Measurements from ENCODE around the gene PARD3B.
"Not testable (repeated sequence)": the region's sequence is repeated elsewhere in the genome, so short reads cannot be mapped to it uniquely, and the experiment has no call there.

The PARD3B gene

DNA sequence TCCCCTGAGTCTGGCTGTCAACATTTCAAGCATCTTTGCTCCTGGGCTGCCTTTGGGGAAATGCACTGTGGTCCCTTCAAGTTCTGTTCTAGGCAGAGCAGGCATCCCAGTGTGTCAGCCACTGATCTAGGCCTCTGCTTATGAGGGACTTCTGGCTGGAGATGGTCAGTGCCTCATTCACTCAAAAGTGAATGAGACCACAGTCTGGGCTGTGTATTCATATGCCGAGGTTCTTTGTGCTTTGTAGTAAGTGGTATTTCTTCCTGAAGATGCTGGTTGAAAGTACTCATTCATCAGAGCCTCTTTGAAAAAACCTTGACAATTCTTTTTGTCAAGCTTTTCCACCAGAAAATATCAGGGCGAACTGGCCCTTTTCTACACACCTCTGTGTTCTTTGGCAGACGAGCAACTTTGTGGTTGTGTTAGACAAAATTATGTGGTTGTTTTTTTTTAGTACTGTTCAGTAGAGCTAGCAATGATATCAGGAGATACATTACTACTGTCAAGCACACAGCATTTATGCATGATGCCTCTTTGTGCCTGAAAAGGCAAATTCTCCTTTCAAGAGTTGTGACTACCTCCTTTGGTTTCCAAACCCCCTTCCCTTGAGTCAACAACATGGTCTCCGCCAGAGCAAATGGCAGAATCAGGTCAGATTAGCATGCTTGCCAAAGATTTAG, 626.1 kb downstream of the PARD3B start:
- no peak for DNase-seq

DNA sequence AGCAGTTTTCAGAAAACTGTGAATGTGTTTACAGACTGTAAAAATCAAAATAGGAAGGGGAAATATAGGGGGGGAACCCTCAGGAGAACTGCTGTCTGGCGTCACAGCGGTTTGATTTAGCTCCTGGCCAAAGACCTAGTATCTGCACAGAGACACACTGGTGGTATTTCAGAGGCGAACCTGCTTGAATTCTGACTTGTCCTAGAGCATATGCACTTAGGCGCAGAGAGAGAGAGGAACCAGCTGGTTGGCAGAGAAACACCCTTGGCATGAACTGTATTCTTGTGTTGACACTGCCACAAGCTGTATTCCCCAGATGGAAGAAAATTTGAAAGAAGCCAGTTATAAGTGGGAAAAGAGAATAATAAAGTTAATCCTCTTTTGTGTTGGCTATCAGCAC, 630.6 kb downstream of the PARD3B start:
- no peak for DNase-seq

DNA sequence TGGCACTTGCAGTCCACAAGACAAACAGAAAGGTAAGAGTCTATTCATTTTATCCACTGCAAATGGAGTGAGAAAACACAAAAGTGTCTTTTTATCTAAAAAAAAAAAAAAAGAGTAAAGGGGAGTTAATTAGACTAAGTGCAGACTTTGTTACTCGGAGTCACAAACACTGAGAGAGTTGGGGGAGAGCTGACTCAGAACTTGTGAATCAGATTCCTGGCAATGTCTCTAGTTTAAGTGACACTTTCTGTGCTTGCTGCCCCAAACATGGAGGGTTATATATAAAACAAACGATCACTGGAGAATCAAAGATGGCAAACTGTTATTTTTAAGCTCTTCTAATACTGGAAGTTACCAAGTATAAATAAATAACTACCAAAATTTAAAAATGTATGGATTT, 631.3 kb downstream of the PARD3B start:
- DNase-seq = no peak

DNA sequence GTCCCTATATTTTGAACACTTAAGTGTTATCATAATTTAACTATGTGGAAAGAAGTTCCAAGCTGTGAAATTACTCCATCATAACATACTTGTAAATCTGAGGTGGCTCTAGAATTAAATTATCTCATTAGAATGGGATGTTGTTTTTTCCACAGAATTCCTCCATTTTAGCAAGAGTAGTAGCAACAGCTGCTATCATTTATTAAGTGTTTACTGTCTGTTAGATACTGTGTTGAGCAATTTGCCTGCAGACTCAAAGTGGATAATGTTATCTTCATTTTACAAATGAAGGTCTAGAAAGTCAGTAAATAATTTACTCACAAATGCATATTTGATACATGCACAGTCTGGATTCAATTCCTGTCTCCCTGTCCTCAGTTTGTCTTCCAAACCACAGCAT, 632.3 kb downstream of the PARD3B start:
- no peak for DNase-seq

DNA sequence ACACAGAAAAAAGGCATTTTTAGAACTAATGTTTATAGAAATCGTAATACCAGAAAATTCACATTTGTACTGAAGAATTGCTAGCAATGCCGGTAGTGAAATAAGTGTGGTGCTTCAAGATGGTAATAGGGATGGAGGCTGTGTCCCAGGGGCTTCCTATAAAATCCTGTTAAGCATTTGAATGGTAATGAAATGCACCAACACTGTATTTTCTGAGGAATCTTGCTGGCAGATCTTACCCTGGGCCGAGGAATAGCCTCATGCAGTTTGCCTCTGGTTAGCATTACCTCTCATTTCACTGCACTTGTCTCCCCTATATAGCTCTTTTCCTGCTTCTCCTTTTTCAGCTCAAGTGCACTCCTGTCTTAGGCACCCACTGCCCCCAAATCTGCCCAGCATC, 635.5 kb downstream of the PARD3B start:
- no peak for DNase-seq

DNA sequence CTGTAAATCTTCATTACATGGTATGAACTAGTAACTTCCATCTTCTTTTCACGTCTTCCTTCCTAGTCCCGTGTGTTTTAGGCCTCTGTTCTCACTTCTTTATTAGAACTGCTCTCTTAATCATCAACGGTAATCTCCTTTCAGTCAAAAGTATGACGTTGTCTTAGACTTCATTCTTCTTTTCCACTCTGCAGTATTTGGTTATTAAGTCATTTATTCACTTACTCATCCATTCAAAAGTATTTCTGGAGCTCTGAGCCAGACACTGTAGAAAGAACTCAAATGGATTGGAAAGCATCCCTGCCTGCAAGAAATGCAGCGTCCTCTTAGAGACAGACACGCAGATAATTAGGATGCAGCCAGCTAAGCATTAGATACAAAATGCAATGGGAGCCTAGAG, 642.5 kb downstream of the PARD3B start:
- no peak for DNase-seq

DNA sequence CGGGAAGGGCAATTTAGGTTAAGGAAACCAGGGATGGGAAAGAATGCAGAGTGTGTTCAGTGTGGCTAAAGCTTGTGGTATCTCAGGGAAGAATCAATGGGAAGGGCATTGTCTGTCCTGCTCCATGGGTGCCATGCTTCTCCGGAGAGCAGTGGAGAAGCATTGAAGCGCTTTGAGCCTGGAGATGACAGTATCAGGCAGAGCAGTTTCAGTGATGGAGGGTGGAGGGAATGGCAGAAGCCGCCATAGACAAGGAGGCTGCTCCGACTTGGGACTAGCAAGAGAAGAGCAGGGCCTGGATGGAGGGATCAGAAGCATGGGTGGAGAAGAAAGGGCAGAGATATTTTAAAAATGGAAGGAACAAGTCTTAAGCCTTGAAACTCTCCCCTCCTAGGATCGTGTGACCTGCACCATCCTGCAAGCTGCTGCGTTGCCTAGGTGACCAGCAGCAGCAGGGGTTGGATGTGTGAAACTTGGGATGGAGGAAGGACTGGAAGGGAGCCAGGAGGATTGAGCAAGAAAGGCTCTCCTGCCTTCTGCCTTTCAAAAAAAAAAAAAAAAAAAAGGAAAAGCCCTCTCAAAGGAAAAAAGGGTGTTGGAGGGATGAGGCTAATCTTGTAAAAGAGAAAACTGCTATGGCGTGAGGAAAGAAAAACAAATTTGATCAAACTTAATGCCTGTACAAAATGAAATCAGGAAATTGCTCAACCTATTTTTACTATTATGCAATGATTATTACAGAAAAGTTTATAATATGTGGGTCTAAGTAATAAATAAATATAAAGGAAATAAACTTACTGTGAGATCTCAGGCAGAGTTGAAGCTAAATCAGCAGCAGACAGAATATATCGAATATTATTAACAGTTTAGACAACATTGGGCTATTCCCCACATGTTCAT, 643.2 kb downstream of the PARD3B start:
- DNase-seq = no peak

DNA sequence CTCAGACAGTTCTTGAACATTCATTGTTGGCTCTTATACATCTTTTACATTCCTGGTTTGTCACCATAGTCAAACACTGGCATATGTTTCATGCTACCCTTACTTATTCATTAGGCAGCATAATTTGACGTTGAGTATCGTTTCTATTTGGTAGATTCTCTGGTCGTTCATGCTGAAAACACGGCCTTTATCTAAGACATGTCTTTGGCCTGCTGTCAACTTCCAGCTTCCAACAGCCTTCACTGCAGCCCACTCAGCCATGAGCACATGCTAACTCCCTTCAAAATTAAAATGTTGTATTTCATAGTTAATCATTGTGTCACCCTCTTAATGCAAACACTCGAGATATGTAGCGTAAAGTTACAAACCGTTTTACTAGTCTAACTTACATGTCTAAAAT, 644.0 kb downstream of the PARD3B start:
- no peak for DNase-seq

DNA sequence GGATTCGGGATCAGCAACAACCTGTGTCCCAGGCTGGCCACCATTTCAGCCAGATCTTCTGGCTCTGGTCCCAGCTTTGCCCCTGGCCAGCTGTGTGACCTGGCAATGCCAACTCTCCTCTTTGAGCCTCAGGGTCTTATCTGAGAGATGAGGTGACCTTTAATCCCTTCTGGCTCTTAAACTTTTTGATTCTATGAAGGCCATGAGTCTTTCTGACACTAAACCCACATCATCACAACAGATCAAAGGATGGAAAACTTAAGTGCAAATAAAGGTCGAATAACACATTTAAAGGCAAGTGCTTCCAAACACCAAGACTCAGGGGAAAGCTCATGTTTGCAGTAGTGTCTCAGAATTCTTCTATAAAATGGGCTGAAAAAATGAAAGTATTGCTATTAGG, 645.3 kb downstream of the PARD3B start:
- no peak for DNase-seq

DNA sequence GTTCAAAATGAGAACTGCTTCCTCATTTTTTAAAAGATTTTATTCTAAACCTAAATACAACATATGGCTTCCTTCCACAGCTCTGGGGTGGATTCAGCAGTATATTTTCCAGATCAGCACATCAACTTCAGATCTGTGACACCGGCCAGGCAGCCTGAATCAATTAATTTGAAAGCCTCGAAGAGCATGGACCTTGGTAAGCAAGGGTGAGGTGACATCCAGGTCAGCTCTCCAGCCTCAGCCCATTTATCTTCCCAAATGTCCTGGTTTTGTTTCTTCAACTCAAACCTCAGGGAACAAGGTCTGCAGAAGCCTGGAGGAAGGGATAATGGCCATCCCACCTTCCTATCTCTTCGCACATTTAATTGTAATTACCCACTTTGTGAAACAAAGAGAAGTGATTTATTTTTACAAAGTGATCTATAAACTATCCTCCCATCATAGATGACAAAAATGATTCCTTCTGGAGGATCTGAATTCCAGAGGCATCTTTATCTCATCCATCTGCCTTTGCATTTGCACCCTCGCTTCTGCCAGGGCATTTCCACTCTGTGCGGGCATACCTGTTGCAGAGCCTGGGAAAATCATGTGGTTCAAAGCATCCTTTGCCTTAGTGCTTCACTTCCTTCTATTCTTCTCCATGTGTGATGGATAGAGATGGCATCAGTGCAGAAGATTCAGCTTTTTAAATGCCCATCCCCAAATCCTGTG, 648.0 kb downstream of the PARD3B start:
- no peak for DNase-seq

DNA sequence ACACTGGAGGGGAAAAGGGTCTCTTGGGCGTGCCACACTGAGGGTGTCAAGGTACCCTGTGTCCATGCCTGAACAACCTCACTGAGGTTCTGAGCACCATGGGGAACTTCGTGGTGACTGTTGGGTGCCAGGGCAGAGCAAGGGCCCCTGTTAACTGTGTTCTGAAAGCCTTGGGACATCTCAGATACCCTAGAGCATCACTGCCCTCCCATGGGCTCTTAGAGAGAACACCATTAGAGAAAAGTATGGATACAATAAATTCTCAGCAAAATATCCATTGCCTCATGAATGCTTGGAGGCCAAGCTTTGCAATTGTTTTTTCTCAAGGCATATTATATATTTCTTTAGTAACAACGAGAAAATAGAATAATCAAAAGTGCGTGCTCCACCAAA, 648.6 kb downstream of the PARD3B start:
- no peak for DNase-seq

DNA sequence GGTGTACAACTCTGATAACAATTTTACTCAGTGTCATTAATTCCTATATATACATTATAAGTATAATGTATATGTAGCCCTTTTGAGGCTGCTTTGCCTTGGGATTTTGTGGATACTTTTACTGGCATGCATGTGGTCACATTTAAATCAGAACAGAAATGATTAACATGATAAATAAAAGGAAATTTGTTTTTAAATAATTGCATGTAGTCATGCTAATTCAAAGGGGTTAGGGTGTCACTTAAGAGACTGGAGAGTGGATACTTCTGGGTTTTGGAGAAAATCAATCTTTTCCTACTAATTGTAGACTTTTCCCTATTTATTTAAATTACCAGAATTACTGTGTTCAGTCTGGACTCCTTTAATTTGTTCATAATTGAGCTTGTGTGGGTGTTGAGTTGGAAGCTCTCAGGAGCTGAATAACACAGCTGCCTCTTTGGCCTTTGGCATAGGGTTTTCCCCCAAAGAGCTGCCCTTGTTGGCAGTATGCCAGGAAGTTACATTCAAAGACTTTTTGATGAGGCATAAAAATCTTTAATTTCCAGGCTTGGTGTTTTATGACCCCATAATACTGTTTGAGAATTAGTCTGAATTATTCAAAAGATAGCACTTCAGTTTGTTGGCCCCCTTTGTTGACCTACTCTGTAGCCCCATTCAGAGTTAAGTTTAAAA, 652.3 kb downstream of the PARD3B start:
- no peak for DNase-seq

DNA sequence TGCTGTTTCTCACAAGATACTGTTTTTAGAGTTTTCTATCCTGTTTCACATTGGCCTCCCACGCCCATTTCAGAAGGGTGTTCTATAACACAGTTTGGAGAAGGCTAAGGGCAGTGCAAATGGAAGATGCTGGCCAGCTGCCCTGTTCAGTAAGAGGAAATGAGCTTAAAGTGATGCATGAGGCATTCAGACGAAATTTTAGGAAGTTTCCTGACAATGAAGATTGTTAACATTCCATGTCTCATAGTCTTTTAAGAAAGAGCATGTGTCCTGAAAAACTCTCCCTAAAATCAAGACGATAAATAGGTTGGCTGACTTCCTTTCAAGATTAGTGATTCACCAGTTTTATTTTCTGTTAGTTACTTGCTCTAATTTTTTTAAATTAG, 652.9 kb downstream of the PARD3B start:
- no peak for DNase-seq

DNA sequence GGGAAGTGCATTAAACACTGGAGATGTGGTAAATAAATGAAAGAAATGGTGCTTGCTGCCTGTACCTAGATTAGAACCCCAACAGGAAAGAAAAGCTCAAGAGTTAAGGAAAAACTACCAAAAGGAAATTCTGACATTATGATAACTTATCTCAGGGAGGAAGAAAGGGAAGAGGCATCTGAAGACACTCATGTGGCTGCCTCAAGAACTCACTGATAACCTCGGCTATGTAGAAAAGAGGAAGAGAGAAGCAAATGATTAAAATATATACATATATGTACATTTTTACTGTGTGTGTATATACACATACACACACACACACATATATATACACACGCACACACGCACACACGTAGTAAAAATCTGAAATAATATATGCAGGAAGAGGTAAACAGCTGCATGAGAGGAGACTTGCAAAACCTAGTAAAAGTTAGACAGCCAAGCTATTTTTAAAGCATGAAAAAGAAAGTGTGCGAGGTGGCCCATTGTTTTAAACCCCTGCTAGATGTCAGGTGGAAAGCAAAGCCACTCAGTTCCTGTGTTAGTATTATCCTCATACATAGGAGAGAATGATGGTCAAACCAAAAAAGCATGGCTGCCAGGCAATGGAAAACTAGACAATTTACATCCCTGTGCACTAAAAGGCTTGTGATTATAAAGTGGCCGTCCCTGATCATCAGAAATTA, 654.0 kb downstream of the PARD3B start:
- DNase-seq = no peak

DNA sequence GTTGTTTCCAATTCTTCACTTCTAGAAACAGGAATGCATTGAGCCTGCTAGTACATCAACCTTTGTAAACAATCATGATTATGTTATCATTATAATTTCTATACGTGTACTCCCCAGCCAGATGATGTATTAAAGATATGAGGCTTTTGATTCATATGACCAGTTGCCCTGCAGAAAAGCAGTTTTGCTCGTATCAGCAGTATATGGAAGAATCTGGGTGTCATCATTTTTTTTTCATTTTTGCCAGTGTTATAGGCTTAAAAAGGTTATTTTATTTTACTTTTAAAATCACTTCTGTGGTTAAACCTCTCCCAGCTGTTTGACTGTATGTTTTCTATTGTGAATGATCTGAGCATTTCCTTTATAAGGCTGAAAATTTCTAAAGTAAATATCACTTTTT, 665.2 kb downstream of the PARD3B start:
- DNase-seq = no peak

DNA sequence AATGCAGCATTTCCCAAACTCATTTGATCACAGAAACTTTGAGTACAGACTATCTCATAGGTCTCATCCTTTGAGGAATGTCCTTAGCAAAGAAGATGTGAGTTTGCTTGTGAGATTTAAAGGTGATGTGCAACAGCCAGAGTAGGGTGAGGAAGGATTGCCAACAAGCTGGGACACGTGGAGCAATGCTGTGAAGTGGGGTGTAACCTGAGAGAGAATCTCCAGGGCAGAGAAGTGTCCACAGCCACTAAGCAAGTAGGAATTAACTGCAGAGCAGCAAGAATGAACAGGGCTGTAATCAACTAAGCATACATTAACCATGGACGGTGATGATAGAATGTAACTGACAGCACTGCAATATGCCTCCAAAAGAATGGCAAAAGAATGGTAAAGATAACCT, 667.1 kb downstream of the PARD3B start:
- no peak for DNase-seq

DNA sequence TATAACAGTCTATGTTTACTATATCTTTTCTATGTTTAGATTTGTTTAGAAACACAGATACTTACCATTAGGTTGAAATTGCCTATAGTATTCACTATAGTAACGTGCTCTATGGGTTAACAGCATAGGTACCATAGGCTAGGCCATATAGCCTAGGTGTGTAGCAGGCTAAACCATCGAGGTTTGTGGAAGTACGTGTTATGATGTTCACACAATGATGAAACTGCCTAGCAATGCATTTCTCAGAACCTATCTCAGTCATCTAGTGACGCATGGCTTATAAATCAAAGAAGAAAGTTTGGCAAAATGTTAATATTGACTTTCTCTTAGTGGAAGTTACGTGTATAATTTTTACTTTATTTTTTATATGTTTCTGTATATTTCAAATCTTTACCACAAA, 670.8 kb downstream of the PARD3B start:
- DNase-seq = no peak

DNA sequence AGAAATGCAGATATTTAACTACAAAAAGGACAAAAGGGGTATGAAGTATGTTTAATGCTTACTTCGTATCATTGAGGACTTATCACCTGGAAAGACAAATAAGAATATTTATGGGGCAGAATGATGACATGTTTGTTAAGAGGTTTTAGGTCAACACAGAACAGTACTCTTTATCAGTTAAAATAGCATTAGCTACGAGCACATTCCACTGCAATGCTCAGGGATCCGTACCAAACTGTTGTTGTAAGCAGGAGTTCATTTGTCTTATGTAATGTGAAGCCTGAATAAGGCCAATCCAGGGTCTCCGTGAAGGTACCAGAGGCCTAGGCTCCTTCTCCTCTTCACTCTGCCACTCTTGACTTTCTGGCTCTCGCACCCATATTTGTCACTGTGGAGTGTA, 671.3 kb downstream of the PARD3B start:
- DNase-seq = no peak

DNA sequence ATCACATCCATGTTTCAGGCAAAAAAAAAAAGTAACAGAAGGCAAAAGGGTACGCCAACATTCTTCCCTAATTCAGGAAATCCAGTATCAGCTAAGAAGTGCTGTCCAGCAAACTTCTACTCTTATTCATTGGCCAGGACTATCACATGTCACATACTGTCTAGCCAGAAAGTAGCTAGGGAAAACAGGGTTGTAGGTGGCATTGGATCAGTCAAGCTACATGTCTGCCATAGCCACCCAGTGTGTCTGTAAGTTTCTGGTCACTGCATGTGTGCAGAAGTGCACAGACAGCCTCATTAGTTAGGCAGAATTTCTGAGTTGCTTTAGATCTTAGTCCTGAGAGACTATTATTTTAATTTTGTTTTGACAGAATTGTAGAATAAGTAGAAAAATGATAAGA, 671.7 kb downstream of the PARD3B start:
- DNase-seq = no peak

DNA sequence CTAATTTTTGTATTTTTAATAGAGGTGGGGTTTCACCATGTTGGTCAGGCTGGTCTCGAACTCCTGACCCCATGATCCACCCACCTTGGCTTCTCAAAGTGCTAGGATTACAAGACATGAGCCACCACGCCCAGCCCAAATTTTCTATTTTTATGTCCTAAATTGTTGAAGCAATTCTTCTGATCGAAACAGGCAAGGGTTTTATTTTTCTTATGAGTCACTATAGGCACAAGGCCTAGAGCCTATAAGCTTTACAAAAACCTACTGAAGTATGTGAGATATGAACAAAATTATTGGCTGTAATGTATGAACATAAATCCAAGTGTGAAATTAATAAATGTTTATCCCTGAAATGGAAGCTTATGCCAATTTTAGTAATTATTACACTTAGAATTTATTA, 672.8 kb downstream of the PARD3B start:
- DNase-seq = no peak

DNA sequence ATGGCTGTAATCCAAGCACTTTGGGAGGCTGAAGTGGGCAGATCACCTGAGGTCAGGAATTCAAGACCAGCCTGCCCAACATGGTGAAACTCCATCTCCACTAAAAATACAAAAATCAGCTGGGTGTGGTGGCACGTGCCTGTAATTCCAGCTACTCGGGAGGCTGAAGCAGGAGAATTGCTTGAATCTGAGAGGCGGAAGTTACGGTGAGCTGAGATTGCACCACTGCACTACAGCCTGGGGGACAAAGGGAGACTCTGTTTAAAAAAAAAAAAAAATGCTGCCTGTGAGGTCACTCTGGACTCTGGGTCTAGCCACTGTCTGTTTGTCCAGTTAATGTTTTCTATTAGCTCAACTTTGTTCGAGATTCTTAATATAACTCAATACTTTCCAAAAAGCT, 673.5 kb downstream of the PARD3B start:
- not testable (repeated sequence) for DNase-seq

DNA sequence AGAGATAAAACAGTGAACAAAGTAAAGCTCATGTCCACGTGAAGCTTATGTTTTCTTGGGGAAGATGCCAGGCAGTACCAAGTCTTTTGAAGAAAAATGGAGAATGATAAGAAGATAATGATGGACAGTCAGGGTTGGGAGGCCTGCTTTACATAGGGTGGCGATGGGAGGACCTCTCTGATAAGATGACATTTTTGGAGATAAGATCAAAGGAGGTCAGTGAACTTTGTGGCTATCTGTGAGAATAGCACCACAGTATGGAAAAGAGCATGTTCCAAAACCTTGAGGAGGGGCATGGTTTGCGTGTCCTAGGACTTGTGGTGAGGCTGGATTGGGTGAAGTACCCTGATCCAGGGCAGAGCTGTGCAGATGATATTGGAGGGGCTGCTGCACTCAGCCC, 675.3 kb downstream of the PARD3B start:
- DNase-seq = no peak

DNA sequence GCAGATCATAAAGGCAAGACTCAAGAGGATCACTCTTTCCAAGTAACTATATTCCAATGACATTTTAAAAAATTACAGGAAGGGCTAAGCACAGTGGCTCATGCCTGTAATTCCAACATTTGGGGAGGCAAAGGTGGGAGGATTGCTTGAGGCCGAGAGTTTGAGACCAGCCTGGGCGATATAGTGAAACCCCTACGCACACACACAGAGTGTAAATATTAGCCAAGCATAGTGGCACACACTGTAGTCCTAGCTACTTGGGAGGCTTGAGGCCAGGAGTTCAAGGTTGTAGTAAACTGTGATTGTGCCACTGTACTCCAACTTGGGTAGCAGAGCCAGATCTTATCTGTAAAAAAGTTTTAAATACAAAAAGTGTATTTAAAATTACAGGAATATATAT, 686.8 kb downstream of the PARD3B start:
- DNase-seq = no peak

All from cortex of kidney (tissue), 1 donor.